Esophagus squamous epithelium (tissue), 5 donors: ENCODE data around the gene GRXCR2. TPM values are rescaled to one million over a fixed set of nuclear protein-coding genes. Genes with fewer than 3 reads are reported as not detected.

Experiments used
- DNase-seq: peaks from one replicate; lab custom pipeline; 2025; lab: John Stamatoyannopoulos, UW
- H3K27ac ChIP-seq, 4 donors: fragments of 200-600 bp; sonication (generic); one replicate each; pipeline ENCODE4 v1.5.1; 2016 to 2019; ENCODE audit warnings: mild to moderate bottlenecking in 1 of 4
- H3K27me3 ChIP-seq, 4 donors: fragments of 200-600 bp; sonication (generic); 1 replicate in 3 of 4; 2 replicates in 1 of 4; pipeline versions ENCODE4 v1.5.1 to v1.6.0; 2017 to 2021; ENCODE audit warnings: antibody characterized with exemption in 1 of 4
- H3K36me3 ChIP-seq, 3 donors: fragments of 200-600 bp; sonication (generic); one replicate each; pipeline ENCODE4 v1.5.1; 2016 to 2019
- H3K4me1 ChIP-seq, 3 donors: fragments of 200-600 bp; sonication (generic); one replicate each; pipeline ENCODE4 v1.5.1; 2017 to 2019
- H3K4me3 ChIP-seq, 4 donors: fragments of 200-600 bp; sonication (generic); 1 replicate in 3 of 4; 2 replicates in 1 of 4; pipeline ENCODE4 v1.5.1; 2016 to 2019; ENCODE audit warnings: mild to moderate bottlenecking in 2 of 4, moderate library complexity in 1 of 4
- H3K9me3 ChIP-seq, 3 donors: fragments of 200-600 bp; sonication (generic); one replicate each; pipeline ENCODE4 v1.5.1; 2016 to 2019
- CTCF ChIP-seq, 6 experiments: fragments of 450-650 bp in 4 of 6; fragments of 200-600 bp in 2 of 6; sonication (generic) in 2 of 6; IDR thresholded peaks; one replicate each; pipeline ENCODE4 v1.5.1; 2016 to 2019; ENCODE audit warnings: antibody characterized with exemption in 6 of 6, mild to moderate bottlenecking in 4 of 6, moderate library complexity in 4 of 6
- POLR2A ChIP-seq, 4 donors: fragments of 450-650 bp; IDR thresholded peaks; one replicate each; pipeline ENCODE4 v1.6.1; 2017; ENCODE audit warnings: antibody characterized with exemption in 4 of 4, mild to moderate bottlenecking in 4 of 4, moderate library complexity in 3 of 4
- WGBS, 2 donors: methylation state at CpG; one replicate each; pipeline ENCODE4 v1.1.5; 2018; 5-methylcytosine and 5-hydroxymethylcytosine counted together
- intact Hi-C: fragments of 100-400 bp; cut with DNase I; formaldehyde crosslinking; loops from one replicate; pipeline ENCODE4 v1.15.0; 2022
- total RNA-seq, 4 donors: library from RNA; depleted of rRNA; stranded (reverse); fragments of >200 nt; gene quantifications; one replicate each; pipeline ENCODE4 v1.1.0, GENCODE V29; 2016
- donor health status: DM: yes; HTN: yes; CAD: no.

Gene GRXCR2
- total RNA-seq, 4 donors from 2014 or later = not detected

- DNase-seq = no peak
- Histone ChIP-seq H3K4me3 (no peak overlapping the region), H3K9me3 (peaks cover 0 to 9% (median 6%) of the 10 kb centered on the region in 3 donors), H3K27ac (no peak overlapping the region), H3K36me3 (no peaks in the 10 kb centered on the region), H3K27me3 (no peaks in the 10 kb centered on the region), H3K4me1 (no peaks in the 10 kb centered on the region)
- WGBS, 2 donors = 70 to 75% methylated on average over 5 of the region's 5 CpGs
- intact Hi-C loops = no loop called here
- TF ChIP-seq POLR2A (IDR thresholded peaks at IDR 0.05) = no peak
- peak in 5 of 6 experiments; percentile 59 to 74 (median 65) for TF ChIP-seq CTCF (IDR thresholded peaks at IDR 0.05)
Measured at GRCh38 chr5:145887976-145888574, 15.3 kb upstream of the GRXCR2 start.

GRCh38 chr5:145887217-145887616 lies 14.4 kb upstream of the GRXCR2 start:
- no peaks in the 10 kb centered on the region for H3K4me1 ChIP-seq
- H3K27me3 ChIP-seq = no peaks in the 10 kb centered on the region
- DNase-seq = no peak
- peaks cover 0 to 9% (median 6%) of the 10 kb centered on the region in 3 donors for H3K9me3 ChIP-seq
- H3K27ac ChIP-seq = no peak overlapping the region
- no peaks in the 10 kb centered on the region for H3K36me3 ChIP-seq
- intact Hi-C loops = no loop called here
- TF ChIP-seq CTCF (IDR thresholded peaks at IDR 0.05) = no peak
- TF ChIP-seq POLR2A (IDR thresholded peaks at IDR 0.05) = no peak
- 82 to 83% methylated on average over 3 of the region's 3 CpGs for WGBS, 2 donors
- no peak overlapping the region for H3K4me3 ChIP-seq

GRCh38 chr5:145874765-145875164 lies 2.0 kb upstream of the GRXCR2 start:
- WGBS, 2 donors = 89 to 90% methylated on average over 2 of the region's 2 CpGs
- TF ChIP-seq POLR2A (IDR thresholded peaks at IDR 0.05) (no peak), CTCF (IDR thresholded peaks at IDR 0.05) (no peak)
- Histone ChIP-seq H3K36me3 (no peaks in the 10 kb centered on the region), H3K27ac (no peak overlapping the region), H3K4me1 (no peaks in the 10 kb centered on the region), H3K4me3 (no peak overlapping the region), H3K9me3 (no peaks in the 10 kb centered on the region), H3K27me3 (no peaks in the 10 kb centered on the region)
- intact Hi-C loops = no loop called here
- DNase-seq = no peak

GRCh38 chr5:145872486-145872885 lies 328 bp downstream of the GRXCR2 start:
- no peak for DNase-seq
- Histone ChIP-seq H3K9me3 (no peaks in the 10 kb centered on the region), H3K4me1 (no peaks in the 10 kb centered on the region), H3K27me3 (no peaks in the 10 kb centered on the region), H3K4me3 (no peak overlapping the region), H3K27ac (no peak overlapping the region), H3K36me3 (no peaks in the 10 kb centered on the region)
- 61 to 76% methylated on average over 8 of the region's 8 CpGs for WGBS, 2 donors
- TF ChIP-seq CTCF (IDR thresholded peaks at IDR 0.05) (no peak), POLR2A (IDR thresholded peaks at IDR 0.05) (no peak)
- intact Hi-C loops = no loop called here

GRCh38 chr5:145869753-145870152 lies 3.1 kb downstream of the GRXCR2 start:
- Histone ChIP-seq H3K36me3 (no peaks in the 10 kb centered on the region), H3K4me3 (no peak overlapping the region), H3K4me1 (no peaks in the 10 kb centered on the region), H3K27ac (no peak overlapping the region), H3K9me3 (no peaks in the 10 kb centered on the region), H3K27me3 (no peaks in the 10 kb centered on the region)
- intact Hi-C loops = no loop called here
- DNase-seq = no peak
- WGBS, 2 donors = 72 to 83% methylated on average over 4 of the region's 4 CpGs
- TF ChIP-seq CTCF (IDR thresholded peaks at IDR 0.05) = no peak
- TF ChIP-seq POLR2A (IDR thresholded peaks at IDR 0.05) = no peak
